Effector memory CD4-positive, alpha-beta T cell (primary cell): ENCODE data around the gene KLHDC1.
"Not testable (repeated sequence)": the region's sequence is repeated elsewhere in the genome, so short reads cannot be mapped to it uniquely, and the experiment has no call there.

Experiments used
- DNase-seq, 3 donors: peaks; one replicate each; pipeline ENCODE4 v3.0.0-alpha.2; 2020
- H3K27ac ChIP-seq: 2 replicates; pipeline ENCODE4 v1.7.0; 2013; ENCODE audit warnings: mild to moderate bottlenecking, low read length, moderate library complexity; ENCODE audit not compliant: insufficient read depth, poor library complexity, severe bottlenecking
- H3K27me3 ChIP-seq: replicated peaks from 2 replicates; pipeline ENCODE4 v1.7.0; 2013; ENCODE audit warnings: mild to moderate bottlenecking, low read length; ENCODE audit not compliant: insufficient read depth, control insufficient read depth, poor library complexity, severe bottlenecking
- H3K36me3 ChIP-seq: 2 replicates; pipeline ENCODE4 v1.7.0; 2013; ENCODE audit warnings: mild to moderate bottlenecking, low read length, moderate library complexity; ENCODE audit not compliant: control insufficient read depth, insufficient read depth
- H3K4me1 ChIP-seq: 2 replicates; pipeline ENCODE4 v1.7.0; 2013; ENCODE audit warnings: low read length, mild to moderate bottlenecking; ENCODE audit not compliant: control insufficient read depth, insufficient read depth, poor library complexity, severe bottlenecking
- H3K4me3 ChIP-seq: 2 replicates; pipeline ENCODE4 v1.7.0; 2013; ENCODE audit warnings: low read length, low read depth, mild to moderate bottlenecking; ENCODE audit not compliant: insufficient read depth, poor library complexity, severe bottlenecking
- H3K9me3 ChIP-seq: 2 replicates; pipeline ENCODE4 v1.7.0; 2013; ENCODE audit warnings: mild to moderate bottlenecking, low read length, moderate library complexity; ENCODE audit not compliant: control insufficient read depth

KLHDC1 gene

GRCh38 chr14:49686425-49686824 lies 6.5 kb upstream of the KLHDC1 start:
- no peaks in the 10 kb centered on the region for H3K9me3 ChIP-seq

GRCh38 chr14:49687942-49688700 lies 4.8 kb upstream of the KLHDC1 start, which contains the start of gene POLE2:
TSS of gene POLE2 (minus strand) at chr14:49688214. CDS start at chr14:49688203, 11 bp downstream.
- H3K27ac ChIP-seq = peak within 1 kb of the TSS; percentile 54
- H3K9me3 ChIP-seq = no peaks in the 10 kb centered on the region
- peaks cover 2% of the 10 kb centered on the region for H3K4me1 ChIP-seq
- H3K4me3 ChIP-seq = peak within 1 kb of the TSS; percentile 80
- DNase-seq = peak; percentile 39 to 59 (median 52)
- no peaks in the 10 kb centered on the region for H3K36me3 ChIP-seq
- no peaks in the 10 kb centered on the region for H3K27me3 ChIP-seq

More at GRCh38 chr14:49686425-49686824, 6.5 kb upstream of the KLHDC1 start:
- no peaks in the 10 kb centered on the region for H3K27me3 ChIP-seq
- H3K27ac ChIP-seq = no peak overlapping the region
- H3K4me1 ChIP-seq = no peaks in the 10 kb centered on the region
- H3K4me3 ChIP-seq = no peak overlapping the region
- H3K36me3 ChIP-seq = no peaks in the 10 kb centered on the region
- DNase-seq = no peak

- Histone ChIP-seq H3K27me3 (no peaks in the 10 kb centered on the region), H3K4me3 (no peak overlapping the region), H3K36me3 (no peaks in the 10 kb centered on the region), H3K27ac (no peak overlapping the region), H3K9me3 (no peaks in the 10 kb centered on the region), H3K4me1 (peaks cover 2% of the 10 kb centered on the region)
- DNase-seq = no peak
Measured at GRCh38 chr14:49688701-49689030, 4.3 kb upstream of the KLHDC1 start.

GRCh38 chr14:49691031-49691430 lies 1.9 kb upstream of the KLHDC1 start:
- H3K9me3 ChIP-seq = no peaks in the 10 kb centered on the region
- H3K4me3 ChIP-seq = no peak overlapping the region
- H3K27ac ChIP-seq = no peak overlapping the region
- peaks cover 2% of the 10 kb centered on the region for H3K4me1 ChIP-seq
- no peaks in the 10 kb centered on the region for H3K36me3 ChIP-seq
- no peaks in the 10 kb centered on the region for H3K27me3 ChIP-seq
- DNase-seq = no peak

GRCh38 chr14:49692193-49692757 lies 645 bp upstream of the KLHDC1 start:
- Histone ChIP-seq H3K4me1 (peaks cover 2% of the 10 kb centered on the region), H3K9me3 (no peaks in the 10 kb centered on the region), H3K4me3 (peak overlapping the region; percentile 70), H3K36me3 (no peaks in the 10 kb centered on the region), H3K27ac (peak overlapping the region; percentile 70), H3K27me3 (no peaks in the 10 kb centered on the region)
- DNase-seq = no peak

GRCh38 chr14:49693735-49694124 lies 810 bp downstream of the KLHDC1 start:
- not testable (repeated sequence) for H3K4me1 ChIP-seq, H3K27me3 ChIP-seq, DNase-seq, H3K9me3 ChIP-seq, H3K27ac ChIP-seq, H3K36me3 ChIP-seq
- peak overlapping the region; percentile 70 for H3K4me3 ChIP-seq

- H3K9me3 ChIP-seq = no peaks in the 10 kb centered on the region
- H3K4me1 ChIP-seq = no peaks in the 10 kb centered on the region
- H3K27ac ChIP-seq = no peak overlapping the region
- peaks cover 3% of the 10 kb centered on the region for H3K36me3 ChIP-seq
- DNase-seq = no peak
- H3K27me3 ChIP-seq = no peaks in the 10 kb centered on the region
- H3K4me3 ChIP-seq = no peak overlapping the region
Measured at GRCh38 chr14:49702725-49703124, 9.8 kb downstream of the KLHDC1 start.

GRCh38 chr14:49703965-49704364 lies 11.0 kb downstream of the KLHDC1 start:
- H3K36me3 ChIP-seq = peaks cover 3% of the 10 kb centered on the region
- H3K27me3 ChIP-seq = no peaks in the 10 kb centered on the region
- H3K4me3 ChIP-seq = no peak overlapping the region
- H3K9me3 ChIP-seq = no peaks in the 10 kb centered on the region
- H3K4me1 ChIP-seq = no peaks in the 10 kb centered on the region
- no peak for DNase-seq
- H3K27ac ChIP-seq = no peak overlapping the region

- H3K27ac ChIP-seq, H3K27me3 ChIP-seq, H3K9me3 ChIP-seq, H3K4me3 ChIP-seq, H3K4me1 ChIP-seq, DNase-seq, H3K36me3 ChIP-seq: not testable (repeated sequence)
Measured at GRCh38 chr14:49704471-49704870, 11.6 kb downstream of the KLHDC1 start.

- not testable (repeated sequence) for H3K4me1 ChIP-seq
Measured at GRCh38 chr14:49710993-49711392, 18.1 kb downstream of the KLHDC1 start.

More at GRCh38 chr14:49710993-49711392, 18.1 kb downstream of the KLHDC1 start:
- H3K9me3 ChIP-seq, H3K4me3 ChIP-seq, H3K36me3 ChIP-seq, H3K27ac ChIP-seq, H3K27me3 ChIP-seq, DNase-seq: not testable (repeated sequence)
